GM12891 (cell line): ENCODE measurements around the gene ZNF48.

Experiments used
- DNase-seq: peaks from one replicate; pipeline ENCODE4 v3.0.0; 2011; ENCODE audit warnings: low spot score; ENCODE audit not compliant: insufficient read length
- FAIRE-seq: peaks from 2 replicates; lab custom pipeline; 2011; peaks lifted over from hg19 to GRCh38; lab: Jason Lieb, UNC
- PAX5 ChIP-seq: IDR thresholded peaks from 2 replicates; pipeline ENCODE4 v1.6.1; 2011; ENCODE audit warnings: low read length, moderate library complexity, mild to moderate bottlenecking; ENCODE audit not compliant: insufficient read depth, severe bottlenecking
- POLR2A ChIP-seq: IDR thresholded peaks from 2 replicates; pipeline ENCODE4 v1.6.1; 2011; ENCODE audit warnings: low read depth, low read length, control low read depth
- POLR2AphosphoS5 ChIP-seq: IDR thresholded peaks from 2 replicates; pipeline ENCODE4 v1.6.1; 2011; ENCODE audit warnings: low read depth, low read length, control low read depth
- POU2F2 ChIP-seq: IDR thresholded peaks from 2 replicates; pipeline ENCODE4 v1.6.1; 2011; ENCODE audit warnings: low read depth, mild to moderate bottlenecking, control low read depth, low read length, moderate library complexity
- SPI1 ChIP-seq: IDR thresholded peaks from 2 replicates; pipeline ENCODE4 v1.6.1; 2011; ENCODE audit warnings: low read depth, low read length, control low read depth
- TAF1 ChIP-seq: IDR thresholded peaks from 2 replicates; pipeline ENCODE4 v1.6.1; 2011; ENCODE audit warnings: low read depth, low read length, control low read depth

ZNF48 gene

DNA sequence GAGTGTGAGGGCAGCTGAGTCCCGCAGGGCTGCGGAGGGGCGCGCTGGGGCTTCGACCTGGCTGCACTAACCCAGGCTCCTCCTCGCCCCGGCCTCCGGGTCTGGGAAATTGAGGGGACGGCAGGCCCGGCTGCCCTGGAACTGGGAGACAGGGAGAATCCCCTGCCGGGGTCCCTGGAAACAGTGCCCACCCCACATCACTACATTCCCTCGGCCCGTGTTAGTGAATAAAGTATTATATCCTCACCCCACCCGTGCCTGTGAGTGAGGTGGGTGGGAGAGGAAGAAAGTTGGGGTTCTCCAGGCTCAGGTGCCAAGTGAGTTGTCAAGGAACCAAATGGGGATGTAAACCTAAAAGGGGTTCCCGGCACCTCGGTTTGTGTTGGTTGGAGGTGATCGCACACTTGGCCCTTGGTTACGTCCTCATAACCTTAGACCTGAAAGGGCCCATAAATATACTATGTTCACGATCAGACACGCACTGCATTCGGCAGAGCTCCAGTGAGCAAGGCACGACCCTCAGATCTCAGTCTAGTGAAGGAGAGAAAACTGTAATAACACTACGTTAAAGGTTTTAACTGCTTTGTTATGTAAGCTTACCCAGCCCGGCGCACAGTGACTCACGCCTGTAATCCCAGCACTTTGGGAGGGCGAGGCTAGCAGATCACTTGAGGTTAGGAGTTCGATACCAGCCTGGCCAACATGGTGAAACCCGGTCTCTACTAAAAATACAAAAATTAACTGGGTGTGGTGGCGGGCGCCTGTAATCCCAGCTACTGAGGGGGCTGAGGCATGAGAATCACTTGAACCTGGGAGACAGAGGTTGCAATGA, 23.3 kb downstream of the ZNF48 start:
- DNase-seq (no peak), FAIRE-seq (no peak)
- TF ChIP-seq POLR2AphosphoS5, result no peak
- TF ChIP-seq POU2F2, result no peak
- no peak for TF ChIP-seq PAX5
- TF ChIP-seq TAF1, result no peak
- no peak for TF ChIP-seq POLR2A
- TF ChIP-seq SPI1, result no peak

DNA sequence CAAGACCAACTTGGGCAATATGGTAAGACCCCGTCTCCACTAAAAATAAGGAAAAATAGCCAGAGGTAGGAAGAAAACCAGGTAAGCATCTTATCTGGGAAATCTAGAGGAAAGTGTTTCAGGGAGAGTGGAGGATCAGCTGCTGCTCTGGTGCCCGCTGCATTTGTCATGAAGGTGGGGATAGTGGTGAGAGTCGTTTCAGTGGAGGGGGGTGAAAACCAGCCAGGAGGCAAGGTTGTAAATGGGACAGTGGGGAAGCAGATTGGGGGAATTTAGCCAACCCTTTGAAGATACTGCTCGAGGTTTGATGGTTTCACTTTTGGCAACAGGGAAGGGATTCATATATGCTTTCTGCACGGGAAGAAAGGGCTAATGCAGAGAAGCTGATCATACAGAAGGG, 25.8 kb downstream of the ZNF48 start:
- FAIRE-seq, result no peak
- no peak for TF ChIP-seq SPI1
- TF ChIP-seq POLR2AphosphoS5, result no peak
- TF ChIP-seq TAF1, result no peak
- no peak for TF ChIP-seq POU2F2
- no peak for TF ChIP-seq PAX5
- TF ChIP-seq POLR2A, result no peak
- no peak for DNase-seq

DNA sequence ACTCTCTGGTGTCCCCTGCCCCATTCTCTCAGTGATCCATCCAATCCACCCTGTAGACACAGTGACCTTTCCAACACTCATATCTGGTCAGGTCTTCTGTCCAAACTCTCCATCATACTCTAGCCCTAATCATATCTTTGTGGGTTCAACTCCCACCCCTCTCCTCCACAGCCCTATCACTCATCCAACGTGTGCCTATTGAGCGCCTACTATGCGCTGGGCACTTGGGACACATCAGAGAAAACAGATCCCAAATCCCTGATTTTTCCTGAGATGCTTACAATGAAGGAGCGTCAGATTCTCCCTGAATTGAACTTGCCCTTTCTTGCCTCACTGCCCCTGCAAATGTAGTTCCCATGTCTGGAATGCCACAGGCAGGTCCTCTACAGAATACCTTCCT, 32.8 kb downstream of the ZNF48 start:
- DNase-seq, result no peak
- no peak for FAIRE-seq
- TF ChIP-seq POLR2A (no peak), PAX5 (no peak), POU2F2 (no peak), SPI1 (no peak), POLR2AphosphoS5 (no peak), TAF1 (no peak)

DNA sequence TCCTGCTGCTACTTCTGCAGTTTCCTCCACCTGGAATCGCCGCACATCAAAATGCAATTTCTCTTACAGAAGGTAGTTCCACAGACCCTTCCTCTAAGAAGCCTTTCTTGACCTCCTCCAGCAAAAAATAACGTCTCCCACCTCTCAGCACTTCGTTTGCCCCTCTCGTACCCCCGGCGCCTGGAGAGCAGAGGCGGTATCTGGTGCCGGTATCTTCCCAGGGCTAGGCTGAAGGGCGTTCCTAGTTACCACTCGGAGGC, 34.1 kb downstream of the ZNF48 start:
- FAIRE-seq (no peak), DNase-seq (no peak)
- TF ChIP-seq POLR2AphosphoS5, result 0 out of 2 replicates have a peak, but pooled peaks have one; percentile 11
- no peak for TF ChIP-seq SPI1

DNA sequence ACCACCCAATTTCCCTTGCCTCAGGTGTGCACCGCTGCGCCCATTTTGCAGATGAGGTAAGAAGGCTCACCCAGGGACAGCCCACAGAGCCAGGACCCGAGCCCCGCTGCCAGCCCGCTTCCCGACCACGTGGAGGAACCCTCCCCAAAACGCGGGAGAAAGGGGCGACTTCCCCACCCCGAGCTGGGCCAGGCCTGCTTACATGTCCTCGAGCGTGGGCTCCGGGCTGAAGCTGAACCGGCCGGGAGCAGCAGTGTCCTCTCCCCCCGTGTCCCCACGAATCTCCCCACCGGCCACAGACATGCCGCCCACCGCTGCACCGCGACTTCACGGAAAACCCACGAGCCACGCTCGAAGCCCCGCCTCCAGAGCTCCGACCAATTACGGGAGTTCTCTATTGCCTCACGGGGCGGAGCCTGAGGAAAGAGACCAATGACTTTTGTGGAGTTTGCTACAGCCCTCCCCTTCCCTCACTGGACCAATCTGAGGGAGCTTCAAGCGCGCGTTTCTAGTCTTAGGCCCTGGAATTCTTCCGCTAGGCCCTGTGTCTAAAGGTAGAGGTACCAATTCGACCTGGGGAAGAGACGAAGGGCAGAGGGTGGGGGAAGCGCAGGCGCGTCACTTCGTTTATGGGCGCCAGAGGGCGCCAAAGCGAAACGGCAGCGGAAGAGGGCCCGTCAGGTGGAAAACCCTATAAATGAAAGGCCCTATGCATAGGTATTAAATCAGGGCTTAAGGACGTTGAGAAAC, 34.6 kb downstream of the ZNF48 start, which contains the start of gene DCTPP1:
TSS of gene DCTPP1 (minus strand) at position 353 of the 750 bp plus-strand sequence. CDS start at position 303, 50 bp downstream.
- peak; percentile 89 for DNase-seq
- FAIRE-seq, result peak; percentile 90
- TF ChIP-seq TAF1 (peak; percentile 66; the same call in 1 of the 2 replicates), POU2F2 (peak; percentile 85), SPI1 (peak; percentile 27; the same call in 1 of the 2 replicates), POLR2AphosphoS5 (peak; percentile 28; the same call in 1 of the 2 replicates), PAX5 (no peak), POLR2A (peak; percentile 67; the same call in 1 of the 2 replicates)

GRCh38 chr16:30430428-30430970, 35.3 kb downstream of the ZNF48 start:
- no peak for TF ChIP-seq POU2F2
- TF ChIP-seq SPI1, result no peak
- TF ChIP-seq POLR2AphosphoS5, result no peak
- no peak for TF ChIP-seq TAF1
- no peak for TF ChIP-seq PAX5
- TF ChIP-seq POLR2A, result no peak
- no peak for DNase-seq

DNA sequence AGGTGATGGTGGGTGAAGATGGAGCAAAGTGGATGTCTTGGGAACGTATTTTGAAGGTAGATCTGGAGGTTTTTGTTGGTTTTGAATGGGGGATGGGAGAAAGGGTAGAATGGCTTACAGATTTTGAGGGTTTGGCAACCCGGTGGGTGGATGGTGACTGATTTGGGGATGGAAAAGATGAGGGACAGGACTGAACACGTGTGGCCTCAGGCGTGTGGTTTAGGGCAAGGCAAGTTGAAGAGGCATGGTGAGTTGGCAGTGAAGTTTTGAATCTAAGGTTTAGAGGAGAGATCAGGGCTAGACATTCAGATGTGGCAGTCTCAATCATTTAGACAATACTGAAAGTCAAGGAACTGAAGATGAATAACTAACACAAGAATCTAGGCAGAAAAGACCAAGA, 39.6 kb downstream of the ZNF48 start:
- DNase-seq (no peak), FAIRE-seq (no peak)
- TF ChIP-seq PAX5 (no peak), TAF1 (no peak)

More at GRCh38 chr16:30430428-30430970, 35.3 kb downstream of the ZNF48 start:
- FAIRE-seq, result no peak

- DNase-seq (no peak), FAIRE-seq (no peak)
- TF ChIP-seq POLR2A (no peak), PAX5 (no peak), POLR2AphosphoS5 (no peak), SPI1 (no peak), POU2F2 (no peak), TAF1 (no peak)
Measured at GRCh38 chr16:30437511-30438046, 42.4 kb downstream of the ZNF48 start.

- FAIRE-seq, result no peak
- TF ChIP-seq POU2F2 (no peak), POLR2A (no peak), PAX5 (no peak), SPI1 (no peak), TAF1 (no peak), POLR2AphosphoS5 (no peak)
Measured at GRCh38 chr16:30438835-30439234, 43.6 kb downstream of the ZNF48 start.

More at GRCh38 chr16:30438835-30439234, 43.6 kb downstream of the ZNF48 start:
- DNase-seq, result no peak
